IMR-90 (cell line): ENCODE measurements around the gene PRDM10. TPM values are rescaled to one million over a fixed set of nuclear protein-coding genes. Genes with fewer than 3 reads are reported as not detected.

Experiments used
- ATAC-seq: fragments of 200-7000 bp; cut with Tn5 transposase; 2 replicates; pipeline ENCODE4 v1.9.1; 2020; ENCODE audit warnings: low read depth, mild to moderate bottlenecking, moderate library complexity
- BruUV-seq: library from RNA; stranded (reverse); fragments of 400-500 nt; replicated peaks from 2 replicates; lab custom pipeline; 2021; lab: Mats Ljungman, UMichigan
- CTCF ChIA-PET: fragments of 300-600 bp; formaldehyde crosslinking; extraction: SDS; loops from one replicate; lab custom pipeline; 2021; ENCODE audit warnings: antibody characterized with exemption; lab: Yijun Ruan, JAX
- POLR2A ChIA-PET: fragments of 300-600 bp; sonication (Branson Sonifier 250); formaldehyde crosslinking; loops from one replicate; lab custom pipeline; 2022; ENCODE audit warnings: antibody characterized with exemption; ENCODE audit not compliant: unreplicated experiment; lab: Charles Lee
- DNase-seq: peaks from one replicate; pipeline ENCODE4 v3.0.0; 2013
- H2AFZ ChIP-seq: replicated peaks from 2 replicates; pipeline ENCODE3; 2013; ENCODE audit warnings: low read length, mild to moderate bottlenecking; ENCODE audit not compliant: poor library complexity
- H2AK5ac ChIP-seq: 2 replicates; pipeline ENCODE4 v1.6.1; 2013; ENCODE audit warnings: low read depth, low read length, inconsistent platforms
- H2AK9ac ChIP-seq: replicated peaks from 2 replicates; pipeline ENCODE3; 2013; ENCODE audit warnings: mild to moderate bottlenecking, low read depth, low read length, moderate library complexity; ENCODE audit not compliant: poor library complexity
- H2BK120ac ChIP-seq: 2 replicates; pipeline ENCODE4 v1.6.1; 2013; ENCODE audit warnings: low read depth, low read length, inconsistent platforms
- H2BK15ac ChIP-seq: 3 replicates; pipeline ENCODE4 v1.6.1; 2013; ENCODE audit warnings: low read depth, low read length, inconsistent platforms
- H2BK20ac ChIP-seq: 2 replicates; pipeline ENCODE4 v1.6.1; 2013; ENCODE audit warnings: low read depth, mild to moderate bottlenecking, inconsistent platforms, low read length, moderate library complexity
- H2BK5ac ChIP-seq: 2 replicates; pipeline ENCODE4 v1.6.1; 2013; ENCODE audit warnings: mild to moderate bottlenecking, low read depth, low read length, inconsistent platforms; ENCODE audit not compliant: poor library complexity, severe bottlenecking
- H3K14ac ChIP-seq: replicated peaks from 2 replicates; pipeline ENCODE4 v1.6.1; 2013; ENCODE audit warnings: low read depth, low read length, inconsistent platforms
- H3K18ac ChIP-seq: 2 replicates; pipeline ENCODE4 v1.6.1; 2013; ENCODE audit warnings: low read depth, low read length, control low read depth
- H3K23ac ChIP-seq: 2 replicates; pipeline ENCODE4 v1.6.1; 2013; ENCODE audit warnings: low read depth, low read length, inconsistent platforms
- H3K27ac ChIP-seq: 2 replicates; pipeline ENCODE4 v1.5.1; 2013; ENCODE audit warnings: mild to moderate bottlenecking, control low read depth, low read length; ENCODE audit not compliant: insufficient read depth
- H3K27me3 ChIP-seq: 2 replicates; pipeline ENCODE4 v1.6.1; 2013; ENCODE audit warnings: low read length; ENCODE audit not compliant: control insufficient read depth, insufficient read depth
- H3K36me3 ChIP-seq: 2 replicates; pipeline ENCODE4 v1.6.1; 2013; ENCODE audit warnings: low read length, mixed read lengths; ENCODE audit not compliant: control insufficient read depth, insufficient read depth
- H3K4ac ChIP-seq: 2 replicates; pipeline ENCODE4 v1.6.1; 2013; ENCODE audit warnings: low read depth, low read length, inconsistent platforms
- H3K4me1 ChIP-seq: 2 replicates; pipeline ENCODE4 v1.6.1; 2013; ENCODE audit warnings: low read length, mixed read lengths; ENCODE audit not compliant: control insufficient read depth, insufficient read depth
- H3K4me2 ChIP-seq: 2 replicates; pipeline ENCODE4 v1.6.1; 2013; ENCODE audit warnings: low read depth, mild to moderate bottlenecking, control low read depth, low read length, moderate library complexity
- H3K4me3 ChIP-seq: 2 replicates; pipeline ENCODE4 v1.5.1; 2013; ENCODE audit warnings: low read depth, mild to moderate bottlenecking, control low read depth, low read length, moderate library complexity; ENCODE audit not compliant: insufficient read depth
- H3K56ac ChIP-seq: 2 replicates; pipeline ENCODE4 v1.6.1; 2013; ENCODE audit warnings: low read length, inconsistent platforms; ENCODE audit not compliant: insufficient read depth; ENCODE audit errors: extremely low read depth
- H3K79me1 ChIP-seq, 2 experiments: 2 replicates each; pipeline ENCODE4 v1.6.1; 2013; ENCODE audit warnings: low read length in 2 of 2, inconsistent platforms in 1 of 2, low read depth in 1 of 2
- H3K9ac ChIP-seq: 2 replicates; pipeline ENCODE4 v1.6.1; 2013; ENCODE audit warnings: low read depth, low read length, control low read depth
- H3K9me1 ChIP-seq: 2 replicates; pipeline ENCODE4 v1.6.1; 2013; ENCODE audit warnings: low read length, inconsistent platforms; ENCODE audit not compliant: insufficient read depth
- H3K9me3 ChIP-seq: 2 replicates; pipeline ENCODE4 v1.6.1; 2013; ENCODE audit warnings: low read length; ENCODE audit not compliant: control insufficient read depth, insufficient read depth
- H4K20me1 ChIP-seq: 2 replicates; pipeline ENCODE4 v1.6.1; 2013; ENCODE audit warnings: low read length, inconsistent platforms; ENCODE audit not compliant: insufficient read depth
- H4K5ac ChIP-seq: 2 replicates; pipeline ENCODE4 v1.6.1; 2013; ENCODE audit warnings: mild to moderate bottlenecking, low read depth, low read length, control low read depth
- H4K8ac ChIP-seq, 2 experiments: 2 replicates each; pipeline ENCODE4 v1.6.1; 2013; ENCODE audit warnings: low read depth in 2 of 2, low read length in 2 of 2, control low read depth in 1 of 2, inconsistent platforms in 1 of 2
- H4K91ac ChIP-seq: 2 replicates; pipeline ENCODE4 v1.6.1; 2013; ENCODE audit warnings: low read depth, low read length, inconsistent platforms; ENCODE audit not compliant: insufficient read depth
- CEBPB ChIP-seq: IDR thresholded peaks from 2 replicates; pipeline ENCODE4 v1.6.1; 2012; ENCODE audit warnings: low read depth, low read length, improper control_type of control experiment
- RCOR1 ChIP-seq: IDR thresholded peaks from 2 replicates; pipeline ENCODE4 v1.6.1; 2012; ENCODE audit warnings: mild to moderate bottlenecking, low read length, improper control_type of control experiment; ENCODE audit not compliant: insufficient replicate concordance
- WGBS, 2 experiments: methylation state at CpG; one replicate each; pipeline versions ENCODE4 v1.1.5 to v1.1.7; 2013; ENCODE audit warnings: missing lambda C conversion rate in 2 of 2; ENCODE audit not compliant: insufficient read length in 1 of 2; ENCODE audit errors: extremely low coverage in 2 of 2; 5-methylcytosine and 5-hydroxymethylcytosine counted together
- dilution Hi-C: fragments of 300-500 bp; cut with HindIII; formaldehyde crosslinking; loops from one replicate; pipeline ENCODE4 v1.14.3; 2018; ENCODE audit warnings: low sequenced_read_pairs; ENCODE audit not compliant: unreplicated experiment
- in situ Hi-C: fragments of 300-500 bp; cut with MboI; formaldehyde crosslinking; loops from 3 replicates; pipeline ENCODE4 v1.14.3; 2019; ENCODE audit warnings: low sequenced_read_pairs, inconsistent platforms, mixed read lengths
- intact Hi-C: fragments of 100-400 bp; cut with micrococcal nuclease; formaldehyde crosslinking; loops from 2 replicates; pipeline ENCODE4 v1.10.0; 2022
- polyA plus RNA-seq, 3 experiments: library from polyadenylated mRNA; depleted of rRNA; stranded (reverse); fragments of >200 nt; gene quantifications; 2 replicates each; pipeline ENCODE4 v1.2.3, GENCODE V29; 2012; ENCODE audit warnings: low replicate concordance in 1 of 3
- total RNA-seq: library from RNA; depleted of rRNA; stranded (reverse); fragments of >200 nt; gene quantifications from 2 replicates; pipeline ENCODE4 v1.2.3, GENCODE V29; 2012

The PRDM10 gene
- total and polyA plus RNA-seq, 2 of the 4 experiments (the other 2 are of a cell fraction), result 3.1 to 6.5 TPM

DNA sequence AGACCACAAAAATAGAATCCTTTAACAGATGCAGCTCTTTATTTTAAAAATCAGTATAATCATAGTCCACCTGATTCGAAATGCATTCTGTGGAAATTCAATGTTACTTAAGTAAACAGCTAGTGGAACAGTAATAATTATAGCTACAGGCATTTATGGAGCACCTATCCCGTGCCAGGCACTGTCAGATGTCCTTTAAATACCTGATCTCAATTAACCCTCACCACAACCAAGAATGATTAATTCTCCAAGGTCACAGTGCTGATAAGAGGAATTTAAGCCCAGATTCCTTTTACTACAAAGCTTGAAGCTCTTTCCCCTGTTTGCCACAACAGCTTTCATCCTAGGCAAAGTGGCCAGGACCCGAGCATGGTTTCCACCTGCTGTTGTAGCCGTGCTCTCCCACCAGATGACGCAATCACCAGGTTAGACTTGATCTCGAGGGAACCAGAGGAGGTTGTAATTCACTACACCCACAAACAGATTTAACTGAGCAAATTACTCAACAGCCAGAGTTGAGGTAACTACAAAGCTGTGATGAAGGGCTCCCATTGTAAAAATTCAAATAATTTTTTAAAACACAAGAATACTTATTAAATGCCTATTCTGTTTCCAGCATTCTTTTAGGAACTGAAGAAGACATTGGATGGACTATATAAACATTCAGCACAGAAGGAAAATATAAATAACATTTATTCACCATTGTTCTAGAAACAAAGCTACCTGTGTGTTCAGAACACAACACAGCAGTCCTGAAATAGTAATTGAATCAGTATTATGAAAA is 10.3 kb downstream of the PRDM10 start:
- no peak overlapping the region for H2BK15ac ChIP-seq
- peaks cover 11% of the 10 kb centered on the region for H4K20me1 ChIP-seq
- H3K79me1 ChIP-seq, result peaks cover 8 to 16% of the 10 kb centered on the region in 2 experiments
- no peak overlapping the region for H2AK9ac ChIP-seq
- no peaks in the 10 kb centered on the region for H3K9me1 ChIP-seq
- no peak overlapping the region for H2BK5ac ChIP-seq
- CTCF ChIA-PET, result interaction anchor here (1.2 to 1.5 kb wide), 2 partner anchors 9 to 139 kb away, joined by 7 to 9 read pairs; no protein-coding TSS in a partner anchor
- no peak overlapping the region for H2BK120ac ChIP-seq
- H4K5ac ChIP-seq, result no peak overlapping the region
- H2BK20ac ChIP-seq, result no peak overlapping the region
- H3K56ac ChIP-seq, result no peak overlapping the region
- H3K27me3 ChIP-seq, result no peaks in the 10 kb centered on the region
- H3K4me1 ChIP-seq, result peaks cover 3% of the 10 kb centered on the region; the same call in 1 of the 2 replicates
- ATAC-seq (no peak), DNase-seq (peak; percentile 22)
- H4K91ac ChIP-seq, result no peak overlapping the region
- BruUV-seq, result no TSS peak
- peaks cover 3% of the 10 kb centered on the region; the same call in 1 of the 2 replicates for H3K36me3 ChIP-seq
- no peak overlapping the region for H3K27ac ChIP-seq
- H3K14ac ChIP-seq, result no peak overlapping the region
- WGBS, 2 experiments, result 8% methylated on average over 2 of the region's 6 CpGs; no CpG with 5 or more reads in 1 of the 2 experiments
- TF ChIP-seq RCOR1 (no peak), CEBPB (peak; percentile 88)
- H4K8ac ChIP-seq, result no peak overlapping the region
- no peak overlapping the region for H3K9ac ChIP-seq
- H3K4me2 ChIP-seq, result no peak overlapping the region
- in situ Hi-C loops (no loop called here), dilution Hi-C loops (no loop called here), intact Hi-C loops (no loop called here)
- H2AFZ ChIP-seq, result no peak overlapping the region
- no peak overlapping the region for H3K23ac ChIP-seq
- no peak overlapping the region for H3K4ac ChIP-seq
- H3K9me3 ChIP-seq, result no peaks in the 10 kb centered on the region
- no peak overlapping the region for H2AK5ac ChIP-seq
- H3K4me3 ChIP-seq, result no peak overlapping the region
- POLR2A ChIA-PET, result interaction anchor here (0.5 kb wide), 1 partner anchor 10 kb away, joined by 19 read pairs; the partner anchor contains the start of gene PRDM10
- no peak overlapping the region for H3K18ac ChIP-seq
